OCI-LY3 (cell line): ENCODE measurements around the gene CMTR1.

Experiments
- H2AFZ ChIP-seq: fragments of 200-600, 300-600 bp; shearing (Covaris generic); 2 replicates; pipeline ENCODE4 v1.6.0; 2014; ENCODE audit warnings: antibody characterized with exemption, low read depth, low read length
- H3K27ac ChIP-seq: fragments of 200-600, 300-600 bp; sonication (generic); 2 replicates; pipeline ENCODE4 v1.5.1; 2014; ENCODE audit warnings: mild to moderate bottlenecking, low read length, moderate library complexity, mixed read lengths
- H3K27me3 ChIP-seq: fragments of 200-600, 300-600 bp; sonication (generic); 2 replicates; pipeline ENCODE4 v1.6.1; 2014; ENCODE audit warnings: low read depth, low read length, mixed read lengths
- H3K36me3 ChIP-seq: fragments of 200-600, 300-600 bp; sonication (generic); replicated peaks from 2 replicates; pipeline ENCODE3; 2014; ENCODE audit warnings: low read depth, low read length, mixed read lengths
- H3K4me1 ChIP-seq: fragments of 300-600, 200-600 bp; sonication (generic); 2 replicates; pipeline ENCODE4 v1.6.1; 2014; ENCODE audit warnings: low read length, mixed read lengths
- H3K4me2 ChIP-seq: fragments of 200-600, 300-600 bp; sonication (generic); 2 replicates; pipeline ENCODE4 v1.6.1; 2014; ENCODE audit warnings: low read length, mixed read lengths
- H3K4me3 ChIP-seq: fragments of 300-600, 200-600 bp; sonication (generic); 2 replicates; pipeline ENCODE4 v1.5.1; 2014; ENCODE audit warnings: antibody characterized with exemption, mild to moderate bottlenecking, low read length, moderate library complexity
- H3K79me2 ChIP-seq: fragments of 300-600, 200-600 bp; shearing (Covaris generic); 2 replicates; pipeline ENCODE4 v1.6.1; 2014; ENCODE audit warnings: mild to moderate bottlenecking, low read length, mixed read lengths
- H3K9ac ChIP-seq: fragments of 300-600, 200-600 bp; shearing (Covaris generic); 2 replicates; pipeline ENCODE4 v1.6.0; 2014; ENCODE audit warnings: mild to moderate bottlenecking, low read length, moderate library complexity
- H3K9me3 ChIP-seq: fragments of 200-600, 300-600 bp; shearing (Covaris generic); 2 replicates; pipeline ENCODE4 v1.6.1; 2014; ENCODE audit warnings: low read length, mixed read lengths; ENCODE audit not compliant: insufficient read depth
- H4K20me1 ChIP-seq: fragments of 200-600, 300-600 bp; sonication (generic); 2 replicates; pipeline ENCODE4 v1.6.1; 2016; ENCODE audit warnings: low read length, mixed read lengths; ENCODE audit not compliant: insufficient read depth
- EZH2phosphoT487 ChIP-seq: fragments of 200-600 bp; shearing (Covaris generic); IDR thresholded peaks from 2 replicates; pipeline ENCODE4 v1.6.1; 2018; ENCODE audit warnings: antibody characterized with exemption, mixed run types, low read depth
- TF ChIP-seq, protein P1 (sequence below): fragments of 200-600, 300-600 bp; sonication (generic); IDR thresholded peaks from 2 replicates; pipeline ENCODE4 v1.5.1; 2014; ENCODE audit warnings: antibody characterized with exemption, low read length, low read depth

CMTR1 gene

DNA sequence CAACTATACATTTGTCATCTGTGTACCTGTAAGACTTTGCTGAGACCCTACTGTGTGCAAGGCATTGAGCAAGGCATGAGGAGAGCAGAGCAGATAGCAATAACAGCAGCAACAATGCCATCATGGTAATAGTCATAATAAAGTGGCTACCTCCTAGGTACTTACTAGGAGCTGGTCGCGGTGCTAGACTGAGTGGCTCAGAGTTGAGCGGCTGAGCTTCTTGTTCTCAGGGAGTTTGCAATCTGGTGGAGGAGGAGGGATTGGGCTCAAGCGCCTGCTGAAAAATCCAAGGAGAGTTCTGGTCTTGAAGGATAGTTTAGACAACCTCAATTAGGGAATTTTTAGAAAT is 91.9 kb downstream of the CMTR1 start:
- peaks cover 23% of the 10 kb centered on the region for H3K4me1 ChIP-seq
- H3K9ac ChIP-seq: no peak overlapping the region
- H3K4me3 ChIP-seq: no peak overlapping the region
- no peaks in the 10 kb centered on the region for H3K79me2 ChIP-seq
- H3K4me2 ChIP-seq: no peak overlapping the region
- H3K27ac ChIP-seq: no peak overlapping the region
- TF ChIP-seq, protein P1, sequence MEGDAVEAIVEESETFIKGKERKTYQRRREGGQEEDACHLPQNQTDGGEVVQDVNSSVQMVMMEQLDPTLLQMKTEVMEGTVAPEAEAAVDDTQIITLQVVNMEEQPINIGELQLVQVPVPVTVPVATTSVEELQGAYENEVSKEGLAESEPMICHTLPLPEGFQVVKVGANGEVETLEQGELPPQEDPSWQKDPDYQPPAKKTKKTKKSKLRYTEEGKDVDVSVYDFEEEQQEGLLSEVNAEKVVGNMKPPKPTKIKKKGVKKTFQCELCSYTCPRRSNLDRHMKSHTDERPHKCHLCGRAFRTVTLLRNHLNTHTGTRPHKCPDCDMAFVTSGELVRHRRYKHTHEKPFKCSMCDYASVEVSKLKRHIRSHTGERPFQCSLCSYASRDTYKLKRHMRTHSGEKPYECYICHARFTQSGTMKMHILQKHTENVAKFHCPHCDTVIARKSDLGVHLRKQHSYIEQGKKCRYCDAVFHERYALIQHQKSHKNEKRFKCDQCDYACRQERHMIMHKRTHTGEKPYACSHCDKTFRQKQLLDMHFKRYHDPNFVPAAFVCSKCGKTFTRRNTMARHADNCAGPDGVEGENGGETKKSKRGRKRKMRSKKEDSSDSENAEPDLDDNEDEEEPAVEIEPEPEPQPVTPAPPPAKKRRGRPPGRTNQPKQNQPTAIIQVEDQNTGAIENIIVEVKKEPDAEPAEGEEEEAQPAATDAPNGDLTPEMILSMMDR: no peak
- TF ChIP-seq EZH2phosphoT487: no peak
- peaks cover 14% of the 10 kb centered on the region for H3K27me3 ChIP-seq
- H4K20me1 ChIP-seq: no peaks in the 10 kb centered on the region
- H2AFZ ChIP-seq: no peak overlapping the region
- H3K9me3 ChIP-seq: no peaks in the 10 kb centered on the region
- no peaks in the 10 kb centered on the region for H3K36me3 ChIP-seq

DNA sequence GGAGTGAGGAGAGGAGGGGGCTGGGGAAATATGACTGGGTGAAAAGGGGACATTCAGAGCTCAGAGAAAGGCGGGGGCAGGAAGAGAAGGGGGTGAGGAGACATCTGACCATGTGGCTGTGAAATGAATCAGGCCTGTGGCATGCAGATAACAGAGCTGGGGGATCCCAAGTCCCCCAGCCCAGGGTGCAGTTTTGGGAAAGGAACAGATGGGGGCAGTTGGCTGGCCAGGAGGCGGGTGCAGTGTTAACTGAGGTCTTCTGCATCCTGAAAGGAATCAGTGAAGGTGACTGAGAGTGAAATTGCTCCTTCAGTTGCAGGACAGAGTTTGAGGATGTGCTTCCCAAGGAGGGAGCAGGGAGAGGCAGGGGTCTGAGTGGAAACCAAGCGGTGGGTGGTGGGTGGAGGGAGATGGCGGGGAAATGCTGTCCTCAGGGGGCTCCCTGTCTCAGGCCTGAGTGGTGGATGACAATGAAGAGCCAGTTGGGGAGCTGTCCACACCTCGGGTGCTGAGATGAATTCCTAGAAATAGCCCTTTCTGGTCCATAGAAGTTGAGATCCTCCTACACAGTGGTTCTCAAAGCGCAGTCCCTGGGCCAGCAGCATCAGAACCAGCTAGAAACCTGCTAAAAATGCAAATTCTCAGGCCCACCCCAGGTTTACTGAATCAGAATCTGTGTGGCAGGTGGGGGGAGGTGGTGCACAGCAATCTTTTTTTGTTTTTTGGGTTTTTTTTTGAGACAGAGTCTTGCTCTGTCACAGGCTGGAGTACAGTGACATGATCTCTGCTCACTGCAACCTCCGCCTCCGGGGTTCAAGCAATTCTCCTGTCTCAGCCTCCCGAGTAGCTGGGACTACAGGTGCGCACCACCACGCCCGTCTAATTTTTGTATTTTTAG is 92.7 kb downstream of the CMTR1 start:
- no peak overlapping the region for H3K27ac ChIP-seq
- peaks cover 19% of the 10 kb centered on the region for H3K27me3 ChIP-seq
- no peaks in the 10 kb centered on the region for H3K9me3 ChIP-seq
- TF ChIP-seq EZH2phosphoT487: no peak
- TF ChIP-seq, protein P1: no peak
- H4K20me1 ChIP-seq: no peaks in the 10 kb centered on the region
- H3K36me3 ChIP-seq: no peaks in the 10 kb centered on the region
- no peaks in the 10 kb centered on the region for H3K79me2 ChIP-seq
- peaks cover 23% of the 10 kb centered on the region for H3K4me1 ChIP-seq
- no peak overlapping the region for H3K4me2 ChIP-seq
- H2AFZ ChIP-seq: no peak overlapping the region
- H3K4me3 ChIP-seq: no peak overlapping the region
- H3K9ac ChIP-seq: no peak overlapping the region

DNA sequence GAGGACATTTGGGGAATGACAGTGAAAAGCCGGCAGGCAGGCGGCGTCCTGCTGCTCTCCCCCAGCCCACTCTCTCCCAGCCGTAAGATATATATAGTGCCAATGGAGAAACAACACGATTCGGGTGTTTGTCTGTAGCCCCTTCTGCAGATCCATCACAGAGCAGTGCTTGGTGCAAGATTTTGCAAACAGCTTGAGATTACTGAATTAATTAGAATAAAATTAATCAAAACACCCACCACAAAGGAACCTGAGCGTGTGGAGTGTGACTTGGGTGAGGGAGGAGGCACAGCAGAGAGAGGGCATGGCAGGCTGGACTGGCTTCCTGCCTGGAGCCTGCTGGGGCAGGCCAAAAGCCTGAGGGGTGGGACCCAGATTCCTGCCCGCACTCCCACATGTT is 95.5 kb downstream of the CMTR1 start:
- no peaks in the 10 kb centered on the region for H3K79me2 ChIP-seq
- H3K4me2 ChIP-seq: peak overlapping the region; percentile 37
- H3K4me1 ChIP-seq: peaks cover 17% of the 10 kb centered on the region
- H3K27me3 ChIP-seq: peaks cover 48% of the 10 kb centered on the region
- H3K36me3 ChIP-seq: no peaks in the 10 kb centered on the region
- no peak overlapping the region for H2AFZ ChIP-seq
- no peaks in the 10 kb centered on the region for H3K9me3 ChIP-seq
- H3K27ac ChIP-seq: no peak overlapping the region
- H4K20me1 ChIP-seq: no peaks in the 10 kb centered on the region
- TF ChIP-seq, protein P1: no peak
- no peak for TF ChIP-seq EZH2phosphoT487
- no peak overlapping the region for H3K4me3 ChIP-seq
- H3K9ac ChIP-seq: no peak overlapping the region

DNA sequence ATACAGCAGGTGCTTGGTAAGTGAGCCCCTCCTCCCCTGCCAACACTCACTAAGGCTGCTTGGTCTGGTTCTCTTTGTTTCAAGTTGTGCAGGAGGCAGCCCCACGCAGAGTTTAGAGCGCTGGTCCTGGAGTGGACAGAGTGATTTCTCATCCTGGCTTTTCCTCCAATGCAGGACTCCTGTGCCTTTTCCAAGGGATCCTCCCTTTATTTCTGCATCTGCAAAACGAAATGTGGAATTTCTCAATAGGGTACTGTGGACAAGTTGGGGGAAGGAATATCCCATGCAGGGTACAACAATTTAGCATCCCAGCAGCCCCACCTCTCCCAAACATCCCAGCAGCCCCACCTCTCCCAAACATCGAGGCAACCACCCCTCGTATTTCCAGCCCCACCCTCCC is 97.3 kb downstream of the CMTR1 start:
- no peak overlapping the region for H3K9ac ChIP-seq
- H3K4me3 ChIP-seq: no peak overlapping the region
- no peak overlapping the region for H3K4me2 ChIP-seq
- H3K9me3 ChIP-seq: no peaks in the 10 kb centered on the region
- peaks cover 17% of the 10 kb centered on the region for H3K4me1 ChIP-seq
- no peaks in the 10 kb centered on the region for H4K20me1 ChIP-seq
- TF ChIP-seq EZH2phosphoT487: no peak
- TF ChIP-seq, protein P1: no peak
- no peaks in the 10 kb centered on the region for H3K36me3 ChIP-seq
- H3K79me2 ChIP-seq: no peaks in the 10 kb centered on the region
- H3K27ac ChIP-seq: no peak overlapping the region
- no peak overlapping the region for H2AFZ ChIP-seq
- H3K27me3 ChIP-seq: peaks cover 56% of the 10 kb centered on the region
